Measurements from ENCODE around the gene TOX2.

The TOX2 gene

DNA sequence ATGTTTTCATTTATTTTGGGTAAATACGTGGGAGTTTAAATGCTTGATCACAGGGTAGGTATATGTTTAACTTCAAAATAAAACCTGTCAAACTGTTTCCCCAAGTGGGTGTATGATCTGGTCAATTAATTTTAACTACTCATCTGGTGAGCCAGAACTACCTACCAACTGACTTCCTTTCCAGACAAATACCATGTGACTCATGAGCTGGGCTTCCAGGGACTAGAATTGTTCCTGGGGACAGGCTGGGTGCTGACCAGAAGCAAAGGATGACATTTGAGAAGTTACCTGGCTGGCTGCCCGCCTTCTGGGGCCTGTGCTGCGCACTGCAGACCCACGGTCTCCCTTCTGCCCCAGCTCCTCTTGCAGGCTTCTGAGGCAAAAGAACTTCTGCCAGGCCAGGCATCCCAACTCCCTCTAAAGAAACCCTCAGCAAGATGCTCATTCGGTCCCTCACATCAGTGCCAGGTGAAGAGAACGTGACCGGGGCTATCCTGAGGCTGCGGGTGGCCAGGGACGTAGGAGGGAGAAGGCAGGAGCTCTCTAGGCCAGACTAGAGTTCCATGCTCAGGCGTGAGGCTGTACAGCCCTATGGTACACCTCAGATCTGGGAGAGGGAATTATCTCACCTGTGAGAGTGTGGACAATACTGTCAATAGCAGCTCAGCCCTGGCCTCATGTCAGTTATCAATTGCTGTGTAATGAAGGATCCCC lies 168.7 kb downstream of the TOX2 start:
- DNase-seq = peak; percentile 65

DNA sequence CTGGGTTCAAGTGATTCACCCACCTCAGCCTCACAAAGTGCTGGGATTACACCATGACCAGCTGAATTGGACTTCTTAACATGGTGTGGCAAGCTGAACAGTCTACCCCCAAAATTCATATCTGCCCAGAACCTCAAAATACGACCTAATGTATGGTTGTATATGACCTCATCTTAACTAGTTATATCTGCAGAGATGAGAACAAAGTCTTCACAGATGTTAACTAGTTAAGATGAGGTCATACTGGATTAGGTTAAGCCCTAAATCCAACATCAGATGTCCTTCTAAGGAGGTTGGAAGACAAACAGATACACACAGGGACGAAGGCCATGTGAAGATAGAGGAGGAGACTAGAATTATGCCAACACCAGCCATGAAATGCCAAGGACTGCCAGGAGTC lies 169.8 kb downstream of the TOX2 start:
- no peak for DNase-seq

DNA sequence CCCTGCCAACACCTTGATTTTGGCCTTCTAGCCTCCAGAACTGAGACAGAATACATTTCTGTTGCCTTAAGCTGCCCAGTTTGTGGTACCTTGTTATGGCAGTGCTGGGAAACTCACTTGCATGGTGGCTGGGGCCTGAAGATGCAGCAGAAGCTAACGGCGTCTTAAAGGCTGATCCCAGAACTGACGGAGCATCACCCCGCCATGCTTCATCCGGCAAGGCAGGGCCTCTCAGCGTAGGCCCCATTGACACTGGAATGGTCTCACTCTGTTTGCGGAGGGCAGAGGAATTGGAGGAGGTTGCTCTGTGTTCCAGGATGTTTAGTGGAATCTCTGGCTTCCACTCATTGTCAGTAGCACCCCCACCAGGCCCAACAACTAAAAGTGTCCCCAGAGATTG lies 170.2 kb downstream of the TOX2 start:
- DNase-seq = no peak

DNA sequence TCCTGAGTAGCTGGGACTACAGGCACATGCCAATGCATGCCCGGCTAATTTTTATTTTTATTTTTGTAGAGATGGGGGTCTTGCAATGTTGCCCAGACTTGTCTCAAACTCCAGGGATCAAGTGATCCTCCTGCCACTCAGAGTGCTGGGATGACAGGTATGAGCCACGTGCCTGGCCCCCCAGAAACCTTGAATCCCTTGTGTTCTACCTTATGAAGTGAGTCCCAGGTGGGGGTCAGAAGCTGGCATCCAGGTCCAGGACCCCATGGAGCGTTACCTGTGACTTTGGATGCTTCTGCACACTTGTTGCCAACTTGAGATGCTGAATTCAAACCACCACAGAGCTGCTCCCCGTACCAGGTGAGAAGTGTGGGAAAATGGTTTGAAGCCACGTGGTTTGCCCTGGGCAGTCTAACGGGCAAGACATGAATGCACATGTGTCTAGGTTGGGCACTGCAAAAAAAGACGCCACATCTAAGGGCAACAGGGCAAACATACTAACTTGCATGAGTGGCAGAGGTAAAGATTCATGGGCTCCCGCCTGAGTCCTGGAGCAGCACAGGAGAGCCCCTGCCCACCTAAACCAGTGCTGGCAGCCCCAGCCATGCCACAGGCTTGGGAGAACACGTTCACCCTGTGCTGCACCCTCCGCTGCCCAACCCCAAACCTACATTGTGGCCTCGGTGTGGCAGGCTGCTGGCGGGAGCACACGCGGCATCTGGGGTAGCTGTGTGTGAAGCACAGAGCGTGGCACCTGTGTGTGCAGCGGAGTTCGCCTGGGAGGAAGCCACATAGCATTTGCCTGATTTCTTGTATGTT lies 171.2 kb downstream of the TOX2 start:
- no peak for DNase-seq

DNA sequence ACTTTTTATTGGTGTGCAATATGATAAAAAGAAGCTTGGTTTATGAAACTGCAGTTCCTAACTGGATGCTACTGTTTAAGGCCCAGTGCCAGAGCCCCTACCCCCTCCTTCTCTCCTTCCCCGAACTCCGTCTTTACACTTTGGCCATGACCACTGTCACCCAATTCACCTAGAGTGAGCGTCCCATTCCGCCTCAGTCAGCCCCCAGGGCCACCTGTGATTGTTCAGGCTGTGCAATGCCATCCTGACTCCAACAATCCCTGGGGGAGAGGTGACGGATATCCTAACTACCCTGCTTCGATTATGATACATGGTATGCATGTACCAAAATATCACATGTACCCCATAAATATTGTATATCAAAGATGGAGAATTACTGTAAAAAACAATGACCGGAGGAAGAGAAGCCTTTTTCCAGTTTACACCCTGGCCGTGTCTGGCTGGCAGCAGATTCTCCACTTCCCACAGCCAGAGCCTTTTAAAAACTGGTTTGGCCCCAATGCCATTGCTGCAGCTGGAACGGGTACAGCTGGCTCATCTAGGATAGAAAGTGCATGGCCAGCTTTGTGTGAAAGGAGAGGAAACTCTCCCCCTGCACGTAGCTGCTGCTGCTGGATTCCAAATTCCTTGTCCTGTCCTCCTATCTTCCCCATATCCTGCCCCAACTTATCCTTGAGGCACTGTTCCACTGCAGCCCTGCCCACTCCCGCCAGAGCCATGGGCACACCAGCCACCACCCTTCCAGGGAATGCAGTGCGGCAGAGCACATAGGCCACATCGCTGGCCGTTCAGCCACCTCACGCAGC lies 172.6 kb downstream of the TOX2 start:
- no peak for DNase-seq

DNA sequence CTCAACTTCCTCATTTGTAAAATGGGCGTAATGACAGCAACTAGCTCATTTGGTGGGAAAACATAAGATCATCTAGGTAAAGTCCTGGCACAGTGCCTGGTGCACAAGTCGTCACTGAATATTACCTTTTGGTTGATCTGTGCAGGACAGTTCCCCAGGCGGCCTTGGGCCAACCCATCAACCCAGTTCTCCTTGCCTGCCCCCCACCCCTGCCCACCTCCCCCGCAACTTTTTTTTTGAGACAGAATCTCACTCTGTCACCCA lies 173.1 kb downstream of the TOX2 start:
- no peak for DNase-seq

DNA sequence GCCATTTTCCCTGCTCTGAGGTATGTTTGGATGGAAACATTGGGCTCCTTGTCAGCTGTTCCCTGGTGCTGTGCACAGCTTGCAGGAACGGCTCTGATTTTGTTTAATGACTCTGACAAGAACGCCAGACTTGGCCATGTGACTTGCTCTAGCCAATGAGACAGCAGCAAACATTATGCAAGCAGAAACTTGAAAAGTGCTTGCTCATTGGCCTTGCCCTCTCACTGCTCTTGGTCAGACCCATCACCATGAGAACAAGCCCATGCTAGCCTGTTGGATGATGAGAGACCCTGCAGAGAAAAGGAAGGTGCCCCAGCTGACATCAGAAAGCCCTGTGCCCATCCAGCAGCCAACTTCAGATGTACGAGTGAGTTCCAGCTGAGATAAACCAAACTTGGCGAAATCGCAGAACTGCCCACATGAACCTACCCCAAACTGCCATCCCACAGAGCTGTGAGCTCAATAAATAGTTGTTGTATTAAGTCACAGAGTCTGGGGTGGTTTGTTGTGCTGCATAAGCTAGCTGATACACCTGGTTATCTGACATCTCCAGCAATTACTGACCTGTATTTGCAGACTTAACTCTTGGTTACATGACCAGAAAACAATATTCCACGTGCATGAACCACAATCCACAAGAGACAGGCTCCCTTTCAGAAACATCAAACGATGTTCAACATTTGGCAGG lies 175.5 kb downstream of the TOX2 start:
- peak; percentile 61 for DNase-seq

DNA sequence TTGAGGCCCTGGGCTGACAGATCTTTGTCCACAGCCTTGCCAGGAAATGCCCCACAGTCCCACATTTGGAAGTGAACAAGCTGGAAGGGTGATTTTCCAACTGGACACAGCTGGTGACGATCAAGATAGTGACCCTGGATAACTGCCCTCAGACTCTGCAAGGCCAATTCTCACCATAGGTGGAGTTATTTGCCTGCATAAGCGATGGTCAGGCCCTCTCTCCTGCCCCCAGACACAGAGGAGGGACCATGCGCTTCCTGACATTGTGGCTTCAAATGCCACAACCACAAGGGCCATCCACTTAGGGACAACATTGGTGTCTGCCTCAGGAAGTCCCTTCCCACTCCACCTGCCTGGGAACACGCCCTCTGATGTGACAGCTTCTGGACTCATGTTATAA lies 176.4 kb downstream of the TOX2 start:
- DNase-seq = no peak

DNA sequence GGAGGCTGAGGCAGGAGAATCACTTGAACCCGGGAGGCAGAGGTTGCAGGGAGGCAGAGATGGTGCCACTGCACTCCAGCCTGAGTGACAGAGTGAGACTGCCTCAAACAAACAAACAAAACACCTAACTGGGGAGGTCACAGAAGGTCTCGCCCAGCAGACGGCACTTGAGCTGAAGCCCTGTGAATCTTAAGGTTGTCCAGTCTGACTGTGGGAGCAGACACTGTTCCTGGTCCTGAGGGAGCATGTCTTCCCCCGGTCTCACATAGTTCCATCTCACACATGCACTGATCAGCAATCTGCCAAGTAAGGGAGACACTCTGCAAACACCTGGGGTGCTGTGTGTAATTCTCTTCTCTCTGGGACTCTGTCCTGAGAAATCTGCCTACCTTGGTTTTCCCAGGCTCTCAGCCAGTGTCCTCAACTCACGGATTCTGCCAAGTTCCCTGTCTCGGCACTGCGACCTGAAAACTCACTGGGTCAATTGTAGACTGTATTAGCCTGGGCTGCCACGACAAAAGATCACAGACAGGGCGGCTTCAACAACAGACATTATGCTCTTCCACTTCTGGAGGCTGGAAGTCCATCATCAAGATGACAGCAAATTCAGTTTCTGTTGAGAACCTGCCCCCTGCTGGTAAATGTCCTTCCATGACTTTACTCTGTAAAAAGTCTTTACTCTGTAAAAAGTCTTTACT lies 178.0 kb downstream of the TOX2 start:
- DNase-seq = peak; percentile 58

DNA sequence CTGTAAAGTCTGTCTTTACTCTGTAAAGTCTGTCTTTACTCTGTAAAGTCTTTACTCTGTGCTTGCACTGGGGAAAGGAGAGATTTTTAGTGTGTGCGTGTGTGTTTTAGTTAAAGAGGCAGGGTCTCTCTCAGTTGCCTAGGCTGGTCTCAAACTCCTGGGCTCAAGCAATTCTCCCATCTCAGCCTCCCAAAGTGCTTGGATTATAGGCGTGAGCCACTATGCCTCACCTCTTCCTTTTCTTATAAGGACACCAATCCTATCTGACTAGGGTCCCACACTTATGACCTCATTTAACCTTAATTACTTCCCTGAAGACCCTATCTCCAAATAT lies 178.6 kb downstream of the TOX2 start:
- DNase-seq = no peak

DNA sequence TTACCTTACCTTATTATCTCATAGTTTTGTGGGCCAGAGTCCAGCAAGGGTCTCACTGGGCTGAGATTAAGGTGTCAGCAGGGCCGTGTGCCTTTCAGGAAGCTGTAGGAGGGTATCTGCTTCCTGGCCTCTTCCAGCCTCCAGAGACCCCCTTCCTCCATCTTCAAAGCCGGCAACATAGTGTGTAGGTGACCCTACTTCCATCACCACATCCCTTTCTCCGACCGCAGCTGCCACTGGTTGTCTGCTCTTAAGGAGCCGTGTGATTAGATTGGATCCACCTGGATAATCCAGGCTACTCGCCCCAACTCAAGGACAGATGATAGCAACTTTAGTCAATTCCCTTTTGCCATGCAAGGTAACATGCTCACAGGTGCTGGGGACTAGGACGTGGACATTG lies 181.2 kb downstream of the TOX2 start:
- no peak for DNase-seq

DNA sequence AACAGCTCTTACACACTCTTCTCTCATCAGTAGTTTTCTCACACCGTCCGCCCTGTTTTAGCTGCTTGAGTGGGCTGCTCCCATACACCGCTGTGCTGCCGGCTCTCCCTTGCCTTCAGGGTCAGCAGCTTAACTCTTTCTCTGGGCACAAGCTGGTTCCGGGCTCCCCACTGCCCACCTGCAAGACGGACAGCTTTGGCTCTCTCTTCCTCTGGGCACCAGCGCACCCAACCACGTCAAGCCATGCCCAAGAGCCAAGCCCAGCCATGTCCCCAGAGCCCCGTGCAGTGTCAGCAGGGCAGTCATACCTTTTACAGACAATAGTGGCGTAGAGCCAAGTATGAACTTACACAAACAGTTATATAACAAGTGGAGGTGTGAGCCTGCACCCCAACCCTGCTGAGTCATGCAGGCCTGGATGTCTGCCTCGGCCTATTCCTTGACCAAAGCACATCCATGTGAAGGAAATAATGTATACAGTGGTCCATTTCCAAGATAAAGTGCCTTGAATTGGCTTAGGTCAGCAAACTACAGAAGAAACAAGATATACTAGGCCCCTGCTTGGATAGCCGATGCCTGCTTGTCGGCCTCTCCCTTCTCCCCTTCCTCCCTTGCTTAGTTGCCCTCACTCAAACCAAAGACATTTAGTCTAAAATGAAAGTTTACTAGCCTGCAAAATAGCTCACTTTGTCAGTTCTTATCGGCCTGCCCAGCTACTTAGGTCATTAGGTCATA lies 183.0 kb downstream of the TOX2 start:
- no peak for DNase-seq

DNA sequence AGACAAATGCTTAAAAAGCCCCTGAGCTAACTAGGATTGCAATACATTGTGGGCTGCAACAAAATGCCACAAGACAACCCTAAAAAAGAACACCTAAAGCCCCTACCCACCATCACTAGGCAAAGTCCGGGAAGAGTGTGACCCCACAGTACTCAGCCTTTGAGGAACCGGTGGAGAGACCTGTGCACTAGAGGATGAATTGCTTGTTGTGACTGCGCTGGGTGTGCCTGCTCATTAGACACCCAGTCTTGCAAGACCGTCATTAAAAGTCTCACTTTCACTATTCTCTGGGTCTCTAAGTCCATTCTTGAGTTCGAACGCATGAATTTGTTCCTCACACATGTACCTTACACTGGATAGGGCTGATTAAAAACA lies 183.6 kb downstream of the TOX2 start:
- DNase-seq = no peak

DNA sequence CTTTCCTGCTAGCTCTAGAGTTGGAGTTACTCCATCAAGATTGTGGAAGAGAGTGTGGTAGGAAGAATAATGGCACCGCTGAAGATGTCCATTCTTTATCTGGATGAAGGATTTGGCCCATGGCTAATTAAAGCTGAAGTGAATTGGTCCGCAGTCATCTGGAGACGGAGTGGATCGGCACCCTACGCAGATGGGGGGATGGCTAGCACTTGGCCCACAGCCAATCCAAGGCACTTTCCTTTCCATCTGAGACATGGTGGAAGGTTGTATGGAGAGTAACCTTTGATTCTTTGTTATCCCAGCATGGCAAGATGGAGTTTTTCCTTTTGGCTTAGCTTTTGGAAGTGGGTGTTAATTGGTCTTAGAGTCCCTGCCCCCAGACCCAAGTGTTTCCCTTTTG lies 184.0 kb downstream of the TOX2 start:
- DNase-seq = no peak

DNA sequence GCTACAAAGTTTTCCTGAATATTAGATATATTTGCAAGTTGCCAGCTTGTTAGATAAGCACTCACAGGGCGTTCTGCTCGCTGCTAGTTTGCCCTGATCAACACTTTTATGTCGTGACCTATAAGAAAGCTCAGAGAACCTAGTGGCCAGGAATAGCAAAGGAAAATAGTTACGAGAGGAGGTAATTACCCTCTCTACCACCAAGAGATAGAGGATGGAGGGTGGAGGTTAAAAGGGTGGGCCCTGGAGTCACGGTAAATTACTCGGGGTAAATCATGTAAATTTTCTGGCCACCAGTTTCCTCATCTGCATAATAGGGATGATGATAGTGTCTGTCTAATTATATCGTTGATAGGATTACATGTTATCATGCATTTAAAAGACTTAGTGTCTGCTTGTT lies 185.2 kb downstream of the TOX2 start:
- no peak for DNase-seq

DNA sequence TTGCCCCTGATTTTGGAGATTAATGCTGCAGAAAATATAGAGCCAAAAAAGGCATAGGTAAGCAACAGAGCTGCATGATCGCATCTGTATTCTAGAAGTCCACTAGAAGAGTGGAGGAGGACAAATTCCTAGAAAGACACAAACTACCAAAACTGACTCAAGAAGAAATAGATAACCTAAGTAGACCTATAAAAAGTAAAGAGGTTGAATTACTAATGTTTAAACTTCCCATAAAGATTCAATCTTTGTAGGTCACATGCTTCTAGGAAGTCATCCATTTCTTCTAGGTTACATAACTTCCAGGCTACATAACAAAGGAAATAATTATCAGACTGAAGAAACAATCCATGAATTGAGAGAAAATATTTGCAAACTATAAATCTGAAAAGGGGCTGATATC lies 187.9 kb downstream of the TOX2 start:
- DNase-seq = no peak

DNA sequence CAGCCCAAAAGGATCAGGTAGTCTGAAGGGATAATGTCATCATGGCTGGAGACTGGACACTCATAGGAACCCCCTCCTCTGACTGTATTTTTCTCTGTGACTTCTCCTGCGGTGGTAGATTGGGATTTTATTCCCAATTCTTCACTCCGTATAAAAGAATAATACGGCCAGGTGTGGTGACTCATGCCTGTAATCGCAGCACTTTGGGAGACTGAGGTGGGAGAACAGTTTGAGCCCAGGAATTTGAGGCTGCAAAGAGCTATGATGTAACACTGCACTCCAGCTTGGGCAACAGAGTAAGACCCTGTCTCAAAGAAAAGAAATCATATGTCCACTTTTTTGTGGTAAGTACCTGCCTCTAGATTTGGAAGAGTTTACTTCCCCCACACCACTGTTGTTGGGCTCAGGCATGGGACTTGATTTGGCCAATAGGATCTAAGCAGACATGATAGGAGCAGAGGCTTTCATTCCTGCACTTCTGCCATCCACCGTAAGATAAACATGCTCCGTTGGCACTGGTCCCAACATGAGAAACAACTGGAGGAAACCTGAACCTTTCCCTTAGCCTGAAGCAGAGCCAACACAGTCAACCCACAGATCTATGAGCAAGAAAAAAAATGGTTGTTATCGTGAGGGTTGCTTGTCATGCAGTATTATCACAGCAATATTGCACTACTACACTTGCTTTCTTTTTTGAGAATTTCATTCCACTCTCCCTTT lies 190.3 kb downstream of the TOX2 start:
- DNase-seq = peak; percentile 68

DNA sequence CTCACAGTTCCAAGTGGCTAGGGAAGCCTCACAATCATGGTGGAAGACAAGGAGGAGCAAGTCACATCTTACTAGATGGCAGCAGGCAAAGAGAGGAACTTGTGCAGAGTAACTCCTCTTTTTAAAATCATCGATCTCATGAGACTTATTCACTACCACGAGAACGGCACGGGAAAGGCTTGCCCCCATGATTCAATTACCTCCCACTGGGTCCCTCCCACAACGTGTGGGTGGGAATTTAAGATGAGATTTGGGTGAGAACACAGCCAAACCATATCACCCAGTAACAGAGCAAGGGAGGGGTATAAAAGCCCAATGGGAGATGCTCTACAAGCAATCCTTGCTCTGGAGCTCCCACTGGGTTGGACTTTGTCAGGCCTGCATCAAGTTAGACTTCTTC lies 192.0 kb downstream of the TOX2 start:
- no peak for DNase-seq

DNA sequence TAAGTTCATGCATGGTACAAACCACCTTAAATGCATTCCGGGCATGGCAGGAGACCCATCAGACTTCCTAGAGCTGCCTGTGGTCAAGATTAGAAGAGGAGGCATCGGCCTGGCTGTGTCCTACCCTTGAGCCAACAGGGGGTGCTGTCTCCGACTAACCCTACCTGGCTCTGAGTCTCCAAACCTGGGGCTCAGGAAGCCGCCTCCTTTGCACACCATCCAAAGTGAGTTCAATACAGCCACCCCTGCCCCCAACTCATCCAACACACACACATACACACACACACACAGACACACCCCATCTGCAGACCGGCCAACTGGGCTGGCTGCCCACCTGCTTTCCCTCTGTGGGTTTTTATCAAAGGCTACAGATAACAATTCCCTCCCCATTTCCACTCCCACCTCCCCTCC lies 195.3 kb downstream of the TOX2 start:
- peak; percentile 5 for DNase-seq

DNA sequence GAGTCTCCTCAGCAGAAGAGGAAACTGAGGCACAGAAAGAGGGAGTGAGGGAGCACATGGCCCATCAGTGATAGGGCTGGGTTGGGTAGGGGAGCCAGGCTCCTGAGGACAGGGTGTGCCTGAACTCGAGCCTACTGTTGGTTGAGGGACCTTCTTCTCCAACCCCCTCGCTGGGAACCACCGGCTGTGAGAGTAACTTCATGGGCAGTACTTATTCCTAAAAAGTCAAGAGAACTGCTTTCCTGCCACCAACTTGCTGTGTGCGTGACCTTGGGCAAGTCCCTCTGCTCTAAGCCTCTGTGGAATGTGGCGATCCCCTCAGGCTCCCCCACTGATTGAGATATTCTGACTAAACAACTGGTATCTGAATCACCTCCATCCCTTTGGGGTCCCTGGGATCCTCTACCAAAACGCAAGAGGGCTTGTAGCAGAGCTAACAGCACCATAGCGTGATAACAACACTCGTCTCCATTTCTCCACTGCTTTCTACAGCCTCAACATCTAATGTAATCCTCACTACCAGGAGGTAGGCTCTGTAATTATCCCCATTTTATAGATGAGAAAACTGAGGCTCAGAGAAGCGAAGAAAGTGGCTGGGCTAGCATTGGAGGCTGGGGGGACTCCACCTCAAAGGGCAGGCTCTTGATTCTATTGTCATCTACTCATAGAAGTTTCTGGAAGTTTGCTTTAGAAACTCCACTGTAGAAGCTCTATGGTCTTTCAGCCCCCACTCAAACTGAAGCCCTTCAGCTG lies 196.3 kb downstream of the TOX2 start:
- no peak for DNase-seq

Data from fibroblast of upper back skin (primary cell).